HG03175 (cell line): ENCODE measurements around the gene TMEM80.

Experiments
- ATAC-seq: cut with Tn5 transposase; IDR thresholded peaks from one replicate; pipeline ENCODE4 v1.9.1; 2021; ENCODE audit warnings: mild to moderate bottlenecking, moderate library complexity; ENCODE audit not compliant: unreplicated experiment

TMEM80 gene

DNA sequence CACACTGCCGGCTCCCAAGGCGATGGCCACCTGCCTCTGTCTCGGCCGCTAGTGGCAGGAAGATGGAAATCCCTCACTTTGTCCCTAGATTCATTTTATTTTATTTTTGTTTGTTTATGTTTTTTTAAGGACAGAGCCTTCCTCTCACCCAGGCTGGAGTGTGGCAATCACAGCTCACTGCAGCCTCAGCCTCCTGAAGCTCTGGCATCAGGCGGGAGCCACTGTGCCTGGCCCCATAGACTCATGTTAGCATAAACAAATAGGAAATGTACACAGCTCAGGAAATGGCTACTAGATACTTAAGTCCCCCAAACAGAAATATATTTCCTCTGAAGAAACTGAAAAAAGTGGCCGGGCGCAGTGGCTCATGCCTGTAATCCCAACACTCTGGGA is 3.5 kb downstream of the TMEM80 start:
- no peak for ATAC-seq

GRCh38 chr11:699753-700152 is 4.1 kb downstream of the TMEM80 start:
- no peak for ATAC-seq

DNA sequence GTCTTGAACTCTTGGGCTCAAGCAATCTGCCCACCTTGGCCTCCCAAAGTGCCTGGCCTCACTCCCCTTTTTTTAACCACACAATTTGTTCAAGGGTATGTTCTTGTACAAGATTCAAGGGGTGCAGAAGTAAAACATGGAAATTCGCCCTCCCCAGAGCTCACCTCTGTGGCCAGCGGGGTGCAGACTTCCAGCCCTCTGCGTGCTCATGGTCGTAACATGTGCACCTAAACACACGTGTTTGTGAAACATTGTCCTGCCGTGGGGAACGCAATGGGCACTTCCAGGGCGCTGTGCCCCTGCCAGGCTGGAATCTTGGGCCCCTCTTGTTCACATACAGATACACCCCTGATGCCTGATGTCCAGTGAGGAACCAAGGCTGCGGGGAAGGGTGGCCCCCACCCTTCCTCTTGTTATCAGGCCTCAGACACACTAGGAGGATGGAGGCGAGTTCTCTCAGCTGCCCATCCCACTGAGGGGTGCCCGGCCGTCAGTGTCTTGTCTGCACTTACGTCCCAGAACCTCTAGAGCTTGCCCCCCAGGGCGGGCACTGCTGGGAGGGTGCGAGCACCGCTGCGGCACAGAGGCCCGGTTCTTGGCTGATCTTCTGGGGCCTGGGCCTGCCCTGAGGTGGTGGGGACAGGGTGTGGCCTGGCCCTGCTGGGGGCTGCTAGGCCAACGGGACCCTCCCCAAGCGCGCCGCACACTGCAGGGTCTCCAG is 6.3 kb downstream of the TMEM80 start:
- no peak for ATAC-seq

GRCh38 chr11:702462-703461 is 7.1 kb downstream of the TMEM80 start:
- ATAC-seq, result no peak

- ATAC-seq, result no peak
These were observed 7.9 kb downstream of the TMEM80 start for GRCh38 chr11:703506-703905.

DNA sequence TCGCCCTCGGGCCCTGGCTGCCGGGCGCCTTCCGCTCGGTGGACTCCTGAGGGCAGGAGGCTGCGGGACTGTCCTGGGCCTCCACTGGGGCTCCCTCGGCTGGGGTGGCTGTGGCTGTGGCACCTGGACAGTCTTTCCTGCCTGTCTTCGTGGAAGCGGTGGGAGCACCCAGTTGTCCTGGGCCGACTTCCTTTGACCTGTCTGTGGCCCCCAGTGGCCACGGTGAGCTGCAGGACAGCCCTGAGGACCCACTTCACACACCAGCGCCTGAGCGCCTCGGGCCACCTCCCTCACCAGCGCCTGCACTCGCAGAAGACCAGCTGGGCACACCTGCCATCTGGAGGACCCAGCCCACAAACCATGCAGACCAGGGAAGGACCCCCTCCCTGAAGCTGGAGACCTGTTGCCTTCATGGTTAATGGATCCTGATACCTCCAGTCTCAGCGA is 8.6 kb downstream of the TMEM80 start:
- ATAC-seq, result no peak

DNA sequence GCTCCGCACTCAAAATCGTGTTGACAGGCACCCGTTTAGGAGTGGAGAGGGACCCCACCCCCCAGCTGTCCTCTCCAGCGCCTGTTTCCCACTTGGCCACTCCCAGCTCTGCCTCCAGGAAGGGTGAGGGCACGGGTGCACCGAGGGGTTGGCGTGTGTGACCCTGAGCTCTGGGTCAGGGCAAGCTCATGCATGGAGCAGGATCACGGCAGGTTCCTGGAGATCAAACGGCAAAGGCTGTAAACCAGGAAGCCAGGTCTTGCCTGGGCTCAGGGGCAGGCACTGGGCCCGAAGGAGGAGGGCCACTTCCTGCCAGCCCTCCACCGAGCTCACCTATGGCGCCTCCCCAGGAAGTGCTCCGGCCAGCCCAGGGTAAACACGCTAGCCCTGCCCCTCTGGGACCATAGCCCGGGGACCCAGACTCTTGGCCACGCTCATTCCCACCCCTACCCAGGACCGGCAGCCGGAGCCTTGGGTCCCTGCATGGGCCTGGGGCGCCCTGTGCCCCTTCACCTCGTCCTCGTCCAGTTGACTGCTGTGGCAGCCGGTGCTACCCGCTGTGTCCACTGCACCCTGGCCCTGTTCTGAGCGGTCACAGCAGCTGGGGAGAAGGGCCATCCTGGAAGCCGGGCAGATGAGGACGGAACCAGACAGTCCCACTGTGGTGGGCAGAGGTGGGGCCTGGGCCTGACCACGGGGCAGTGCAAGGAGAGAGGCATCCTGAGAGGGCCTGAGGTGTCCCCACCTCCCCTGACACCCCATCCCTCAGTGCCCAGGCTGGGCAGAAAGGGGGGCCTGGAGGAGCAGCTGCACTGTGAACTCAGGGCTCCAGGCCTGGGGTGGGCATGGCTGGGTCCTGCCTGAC is 9.4 kb downstream of the TMEM80 start:
- no peak for ATAC-seq

- ATAC-seq, result no peak
These were observed 10.2 kb downstream of the TMEM80 start, which contains the start of gene EPS8L2 for GRCh38 chr11:705646-706438. EPS8L2 (plus strand) TSS chr11:706231; CDS start chr11:709408, 3,177 bp downstream.

DNA sequence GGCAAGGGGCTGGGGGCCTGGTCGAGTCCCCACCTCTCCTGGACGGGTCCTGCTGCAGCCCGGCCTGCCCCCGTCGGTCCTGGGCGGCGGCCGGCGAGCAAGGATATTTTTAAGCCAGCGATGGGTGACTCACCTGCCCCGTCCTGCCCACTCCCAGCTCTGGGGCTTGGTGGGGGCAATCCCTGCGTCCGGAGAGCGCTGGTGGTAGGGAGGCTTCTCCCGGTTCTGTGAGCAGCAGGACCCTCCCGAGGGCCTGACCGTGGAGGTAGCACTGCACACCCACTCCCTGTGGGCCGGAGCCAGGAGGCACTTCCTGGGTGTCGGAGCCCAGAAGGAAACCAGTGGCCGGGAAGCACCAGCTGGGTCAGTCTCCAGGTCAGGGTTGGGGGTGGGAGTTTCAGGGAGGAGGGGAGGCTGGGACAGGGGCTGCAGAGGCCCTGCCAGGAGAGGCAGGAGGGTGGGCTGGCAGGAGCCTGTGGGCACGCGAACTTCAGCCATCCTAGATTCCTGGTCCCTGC is 10.9 kb downstream of the TMEM80 start:
- no peak for ATAC-seq

- ATAC-seq, result no peak
These were observed 11.6 kb downstream of the TMEM80 start for GRCh38 chr11:706957-707816.

GRCh38 chr11:707817-708420 is 12.3 kb downstream of the TMEM80 start:
- no peak for ATAC-seq

DNA sequence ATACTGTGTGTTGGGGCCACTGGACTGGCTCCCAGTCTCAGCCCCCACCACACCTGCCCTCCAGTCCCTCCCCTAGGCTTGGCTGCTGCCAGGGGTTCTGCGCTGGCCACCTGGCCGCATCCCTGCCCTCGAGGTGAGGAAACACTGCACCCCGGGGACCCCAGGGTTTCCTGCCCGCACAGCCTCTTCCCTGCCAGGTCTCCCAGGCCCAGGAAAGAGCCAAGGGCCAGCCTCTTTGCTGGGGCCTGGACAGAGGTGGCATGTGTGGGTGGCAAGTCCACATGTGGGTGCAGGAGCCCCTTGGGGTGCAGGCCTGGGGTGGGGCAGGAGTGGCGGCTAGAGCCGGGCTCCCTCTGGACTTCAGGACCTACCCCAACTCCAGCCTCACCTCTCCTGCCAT is 12.9 kb downstream of the TMEM80 start:
- no peak for ATAC-seq

DNA sequence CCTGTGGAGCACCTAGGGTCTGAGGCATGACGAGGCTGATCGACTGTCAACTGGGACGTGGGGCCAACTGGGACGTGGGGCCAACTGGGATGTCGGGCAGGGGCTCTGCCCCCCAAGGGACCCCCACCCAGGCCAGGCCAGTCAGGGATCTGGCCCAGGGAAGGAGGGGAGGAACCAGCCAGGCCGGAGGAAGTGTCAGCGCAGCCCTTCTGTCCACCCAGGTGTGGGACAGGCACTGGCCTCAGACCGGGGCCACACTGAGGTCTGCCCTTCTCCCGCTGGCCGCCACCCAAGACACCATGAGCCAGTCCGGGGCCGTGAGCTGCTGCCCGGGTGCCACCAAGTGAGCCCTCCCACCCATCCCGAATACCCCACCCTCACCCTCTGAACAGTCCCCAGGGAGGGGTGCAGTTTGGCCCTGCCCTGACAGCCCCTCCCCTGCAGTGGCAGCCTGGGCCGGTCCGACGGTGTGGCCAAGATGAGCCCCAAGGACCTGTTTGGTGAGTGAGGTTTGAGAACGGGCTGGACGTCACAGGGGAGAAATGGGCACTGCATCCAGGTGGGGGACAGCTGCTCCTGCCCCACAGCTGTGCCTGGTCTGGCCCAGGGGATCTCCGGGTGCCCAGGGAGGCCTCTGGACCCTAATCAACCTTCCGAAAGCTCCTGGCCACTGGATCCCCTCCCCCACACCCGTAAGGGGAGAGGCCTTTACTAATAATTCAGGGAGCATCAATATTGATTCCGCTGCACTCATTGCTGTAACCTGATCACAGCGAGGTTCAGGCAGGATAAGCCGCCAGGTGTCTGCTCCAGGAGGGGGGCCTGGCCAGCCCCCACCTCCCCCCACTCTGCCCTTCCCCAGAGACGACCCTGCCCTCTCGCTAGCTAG is 13.7 kb downstream of the TMEM80 start:
- ATAC-seq, result no peak

DNA sequence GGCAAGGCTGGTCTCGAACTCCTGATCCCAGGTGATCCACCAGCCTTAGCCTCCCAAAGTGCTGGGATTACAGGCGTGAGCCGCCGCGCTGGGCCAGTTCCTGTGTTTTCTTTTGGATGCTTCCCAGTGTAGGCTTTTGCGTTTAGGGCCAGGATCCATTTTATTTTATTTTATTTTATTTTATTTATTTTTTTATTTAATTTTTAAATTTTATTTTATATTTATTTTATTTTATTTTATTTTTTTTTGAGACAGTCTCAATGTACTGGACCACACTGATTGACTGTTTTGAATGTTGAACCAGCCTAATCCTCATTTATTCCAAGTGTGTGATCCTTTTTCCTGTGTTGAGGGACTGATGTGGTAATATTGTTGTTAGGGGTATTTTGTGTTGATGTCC is 18.8 kb downstream of the TMEM80 start:
- no peak for ATAC-seq

DNA sequence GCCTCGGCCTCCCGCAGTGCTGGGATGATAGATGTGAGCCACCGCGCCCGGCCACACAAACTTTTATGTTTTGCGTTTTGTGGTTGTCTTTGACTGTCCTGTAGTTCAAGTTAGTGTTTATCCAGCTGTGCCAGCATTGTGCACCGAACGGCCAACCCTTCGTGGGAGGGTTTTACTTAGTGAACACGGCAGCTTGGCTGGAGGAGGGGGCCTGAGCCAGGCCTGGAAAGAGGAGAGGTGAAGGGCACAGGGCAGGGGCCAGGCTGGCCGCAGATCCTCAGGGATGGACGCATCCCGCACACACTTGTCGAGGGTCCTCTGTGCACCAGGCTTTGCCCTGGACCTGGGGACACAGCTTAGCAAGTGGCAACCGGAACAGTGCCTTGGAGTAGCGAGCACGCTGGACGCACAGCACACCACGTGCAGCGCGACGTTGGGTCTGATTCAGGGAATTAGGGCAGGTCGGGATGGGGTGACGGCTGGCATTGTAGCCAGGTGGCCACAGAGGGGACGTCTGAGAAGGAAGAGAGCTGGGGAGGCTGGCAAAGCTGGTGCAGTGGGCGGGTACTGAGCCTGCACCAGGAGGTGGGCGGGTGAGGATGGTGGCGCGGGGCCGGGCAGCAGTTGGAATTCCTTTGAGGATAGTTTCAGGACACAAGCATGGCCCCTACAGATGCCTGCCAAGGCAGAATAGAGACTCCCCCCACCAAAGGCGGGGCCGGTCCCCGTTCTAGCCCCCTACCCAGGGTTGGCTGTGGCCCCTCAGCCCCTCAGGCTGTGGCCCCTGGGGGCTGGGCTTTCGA is 23.8 kb downstream of the TMEM80 start:
- no peak for ATAC-seq

DNA sequence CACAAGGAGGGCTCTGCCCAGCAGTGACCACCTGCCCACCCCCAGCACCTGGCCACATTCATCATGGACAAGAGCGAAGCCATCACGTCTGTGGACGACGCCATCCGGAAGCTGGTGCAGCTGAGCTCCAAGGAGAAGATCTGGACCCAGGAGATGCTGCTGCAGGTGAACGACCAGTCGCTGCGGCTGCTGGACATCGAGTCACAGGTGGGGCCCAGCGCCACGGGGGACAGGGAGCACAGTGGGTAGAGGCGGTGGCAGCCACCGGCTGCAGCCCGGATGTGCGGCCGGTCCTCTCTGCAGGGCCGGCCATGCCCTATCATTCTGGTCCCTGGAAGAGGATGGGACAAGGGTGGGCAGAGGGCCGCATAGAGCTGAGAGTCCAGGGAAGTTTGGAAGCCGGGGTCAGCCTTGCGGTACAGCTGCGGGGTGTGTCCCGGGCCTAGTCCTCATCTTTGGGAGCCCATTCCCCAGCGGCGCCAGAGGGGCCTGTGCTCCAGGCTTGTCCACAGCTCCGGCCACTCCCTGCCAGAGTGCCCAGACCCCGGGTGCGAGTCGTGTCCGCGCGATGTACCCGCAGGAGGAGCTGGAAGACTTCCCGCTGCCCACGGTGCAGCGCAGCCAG is 24.5 kb downstream of the TMEM80 start:
- ATAC-seq, result no peak
